ENCODE measurements around the gene ARF1. TPM values are rescaled to one million over a fixed set of nuclear protein-coding genes. Genes with fewer than 3 reads are reported as not detected.

Gene ARF1
- total RNA-seq, 1 experiment from 2014 or later: 330 TPM

DNA sequence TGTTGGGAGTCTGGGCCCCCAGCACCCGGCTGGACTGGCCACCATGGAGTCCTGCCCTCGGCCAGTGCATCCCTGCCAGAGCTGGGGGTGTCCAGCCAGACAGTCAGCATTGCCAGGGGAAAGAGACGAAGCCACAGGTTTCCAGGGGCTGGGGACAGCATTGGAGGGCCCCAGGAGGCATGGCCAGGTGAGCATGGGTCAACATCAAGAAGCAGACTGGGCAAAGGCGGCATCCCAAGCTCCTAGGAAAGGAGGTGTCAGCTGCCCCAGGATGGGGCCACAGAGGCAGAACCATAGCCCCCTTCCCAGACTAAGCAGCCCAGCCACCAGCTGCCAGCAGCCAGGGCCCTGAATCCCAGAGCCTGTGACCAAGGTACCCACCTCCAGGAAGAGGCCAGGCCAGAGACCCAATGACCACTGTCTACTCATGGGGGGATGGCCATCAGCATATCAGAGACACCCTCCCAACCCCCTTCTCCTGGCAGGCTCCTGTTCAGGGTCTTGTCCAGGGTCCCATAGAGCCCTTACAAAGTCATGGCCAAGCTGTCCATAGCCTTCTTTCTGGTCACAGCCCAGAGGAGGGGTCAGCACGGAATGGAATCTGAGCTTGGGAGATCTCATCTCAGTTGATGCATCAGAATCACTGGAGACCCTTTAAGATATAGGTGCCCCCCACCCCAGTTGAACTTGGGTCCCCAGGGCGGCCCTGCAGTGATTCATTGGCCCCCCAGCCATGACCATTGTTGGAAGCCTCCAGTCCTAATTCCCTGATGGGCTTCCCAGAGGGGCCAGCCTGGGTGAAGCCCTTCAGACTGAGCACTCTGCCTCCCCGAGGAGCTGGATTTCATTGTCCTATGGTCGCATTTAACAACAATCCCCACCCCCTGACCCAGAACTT is 43.3 kb upstream of the ARF1 start:
- no peak for DNase-seq (ENCODE audit: low spot score)
- Mint-ChIP-seq H3K27me3 (ENCODE audit: low read depth) (peaks cover 15% of the 10 kb centered on the region), H3K4me3 (0 out of 2 replicates have a peak overlapping the region, but pooled peaks have one; percentile 30), H3K4me1 (0 out of 2 replicates have a peak, but pooled peaks cover 2% of the 10 kb centered on the region), H3K36me3 (no peaks in the 10 kb centered on the region), H3K27ac (no peak overlapping the region), H3K9me3 (no peaks in the 10 kb centered on the region)
- ATAC-seq: no peak
- TF ChIP-seq MYBL2 (CRISPR knock-in tag; IDR thresholded peaks at IDR 0.05) (no peak), NR3C1 (CRISPR knock-in tag; conservative IDR thresholded peaks at IDR 0.05; ENCODE audit: low read depth) (no peak), GRHL2 (CRISPR knock-in tag; IDR thresholded peaks at IDR 0.05; ENCODE audit: insufficient replicate concordance, severe bottlenecking) (no peak), RORB (CRISPR knock-in tag; IDR thresholded peaks at IDR 0.05) (no peak), ELF4 (CRISPR knock-in tag; IDR thresholded peaks at IDR 0.05; ENCODE audit: low read depth) (no peak)
- TF ChIP-seq, protein P1, sequence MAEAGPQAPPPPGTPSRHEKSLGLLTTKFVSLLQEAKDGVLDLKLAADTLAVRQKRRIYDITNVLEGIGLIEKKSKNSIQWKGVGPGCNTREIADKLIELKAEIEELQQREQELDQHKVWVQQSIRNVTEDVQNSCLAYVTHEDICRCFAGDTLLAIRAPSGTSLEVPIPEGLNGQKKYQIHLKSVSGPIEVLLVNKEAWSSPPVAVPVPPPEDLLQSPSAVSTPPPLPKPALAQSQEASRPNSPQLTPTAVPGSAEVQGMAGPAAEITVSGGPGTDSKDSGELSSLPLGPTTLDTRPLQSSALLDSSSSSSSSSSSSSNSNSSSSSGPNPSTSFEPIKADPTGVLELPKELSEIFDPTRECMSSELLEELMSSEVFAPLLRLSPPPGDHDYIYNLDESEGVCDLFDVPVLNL (CRISPR knock-in tag; IDR thresholded peaks at IDR 0.05; ENCODE audit: borderline replicate concordance, low read depth): no peak
- TF ChIP-seq, protein P2, sequence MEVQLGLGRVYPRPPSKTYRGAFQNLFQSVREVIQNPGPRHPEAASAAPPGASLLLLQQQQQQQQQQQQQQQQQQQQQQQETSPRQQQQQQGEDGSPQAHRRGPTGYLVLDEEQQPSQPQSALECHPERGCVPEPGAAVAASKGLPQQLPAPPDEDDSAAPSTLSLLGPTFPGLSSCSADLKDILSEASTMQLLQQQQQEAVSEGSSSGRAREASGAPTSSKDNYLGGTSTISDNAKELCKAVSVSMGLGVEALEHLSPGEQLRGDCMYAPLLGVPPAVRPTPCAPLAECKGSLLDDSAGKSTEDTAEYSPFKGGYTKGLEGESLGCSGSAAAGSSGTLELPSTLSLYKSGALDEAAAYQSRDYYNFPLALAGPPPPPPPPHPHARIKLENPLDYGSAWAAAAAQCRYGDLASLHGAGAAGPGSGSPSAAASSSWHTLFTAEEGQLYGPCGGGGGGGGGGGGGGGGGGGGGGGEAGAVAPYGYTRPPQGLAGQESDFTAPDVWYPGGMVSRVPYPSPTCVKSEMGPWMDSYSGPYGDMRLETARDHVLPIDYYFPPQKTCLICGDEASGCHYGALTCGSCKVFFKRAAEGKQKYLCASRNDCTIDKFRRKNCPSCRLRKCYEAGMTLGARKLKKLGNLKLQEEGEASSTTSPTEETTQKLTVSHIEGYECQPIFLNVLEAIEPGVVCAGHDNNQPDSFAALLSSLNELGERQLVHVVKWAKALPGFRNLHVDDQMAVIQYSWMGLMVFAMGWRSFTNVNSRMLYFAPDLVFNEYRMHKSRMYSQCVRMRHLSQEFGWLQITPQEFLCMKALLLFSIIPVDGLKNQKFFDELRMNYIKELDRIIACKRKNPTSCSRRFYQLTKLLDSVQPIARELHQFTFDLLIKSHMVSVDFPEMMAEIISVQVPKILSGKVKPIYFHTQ (CRISPR knock-in tag; IDR thresholded peaks at IDR 0.05): no peak
- ChIA-PET POLR2A (no interaction called here), CTCF (interaction anchor here (1.5 kb wide), 1 partner anchor 35 kb away, joined by 7 read pairs; no protein-coding TSS in a partner anchor)

DNA sequence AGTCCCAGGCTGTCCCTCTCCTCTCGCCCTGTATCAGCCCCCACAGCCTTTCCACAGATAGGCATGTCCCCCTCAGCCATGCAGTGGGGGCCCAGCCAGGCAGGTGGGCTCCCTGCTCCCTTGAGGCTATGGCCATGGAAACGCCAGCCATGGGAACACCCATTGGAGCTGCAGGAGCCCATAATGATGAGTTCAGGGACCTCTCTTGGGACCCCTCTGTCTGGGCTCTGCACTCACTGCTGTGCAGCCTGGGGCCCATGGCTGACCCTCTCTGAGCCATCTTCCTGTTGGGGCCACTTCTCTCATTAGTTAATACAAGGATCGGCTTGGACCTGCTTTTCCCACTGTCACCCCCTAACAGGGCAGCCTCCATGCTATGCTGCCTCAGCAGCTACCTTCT is 42.5 kb upstream of the ARF1 start:
- no peak overlapping the region for H3K4me3 Mint-ChIP-seq
- H3K27me3 Mint-ChIP-seq (ENCODE audit: low read depth): peaks cover 16% of the 10 kb centered on the region
- ATAC-seq: no peak
- H3K9me3 Mint-ChIP-seq: no peaks in the 10 kb centered on the region
- CTCF ChIA-PET: interaction anchor here (1.0 to 1.5 kb wide), 2 partner anchors 34 to 36 kb away, joined by 3 to 7 read pairs; no protein-coding TSS in a partner anchor
- no peak overlapping the region for H3K27ac Mint-ChIP-seq
- DNase-seq (ENCODE audit: low spot score): no peak
- H3K4me1 Mint-ChIP-seq: peaks cover 3% of the 10 kb centered on the region; the same call in 1 of the 2 replicates
- POLR2A ChIA-PET: interaction anchor here (0.6 kb wide), 1 partner anchor 60 kb away, joined by 3 read pairs; no protein-coding TSS in a partner anchor
- H3K36me3 Mint-ChIP-seq: no peaks in the 10 kb centered on the region
- TF ChIP-seq, protein P3, sequence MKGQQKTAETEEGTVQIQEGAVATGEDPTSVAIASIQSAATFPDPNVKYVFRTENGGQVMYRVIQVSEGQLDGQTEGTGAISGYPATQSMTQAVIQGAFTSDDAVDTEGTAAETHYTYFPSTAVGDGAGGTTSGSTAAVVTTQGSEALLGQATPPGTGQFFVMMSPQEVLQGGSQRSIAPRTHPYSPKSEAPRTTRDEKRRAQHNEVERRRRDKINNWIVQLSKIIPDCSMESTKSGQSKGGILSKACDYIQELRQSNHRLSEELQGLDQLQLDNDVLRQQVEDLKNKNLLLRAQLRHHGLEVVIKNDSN (CRISPR knock-in tag; IDR thresholded peaks at IDR 0.05): no peak
- TF ChIP-seq, protein P4, sequence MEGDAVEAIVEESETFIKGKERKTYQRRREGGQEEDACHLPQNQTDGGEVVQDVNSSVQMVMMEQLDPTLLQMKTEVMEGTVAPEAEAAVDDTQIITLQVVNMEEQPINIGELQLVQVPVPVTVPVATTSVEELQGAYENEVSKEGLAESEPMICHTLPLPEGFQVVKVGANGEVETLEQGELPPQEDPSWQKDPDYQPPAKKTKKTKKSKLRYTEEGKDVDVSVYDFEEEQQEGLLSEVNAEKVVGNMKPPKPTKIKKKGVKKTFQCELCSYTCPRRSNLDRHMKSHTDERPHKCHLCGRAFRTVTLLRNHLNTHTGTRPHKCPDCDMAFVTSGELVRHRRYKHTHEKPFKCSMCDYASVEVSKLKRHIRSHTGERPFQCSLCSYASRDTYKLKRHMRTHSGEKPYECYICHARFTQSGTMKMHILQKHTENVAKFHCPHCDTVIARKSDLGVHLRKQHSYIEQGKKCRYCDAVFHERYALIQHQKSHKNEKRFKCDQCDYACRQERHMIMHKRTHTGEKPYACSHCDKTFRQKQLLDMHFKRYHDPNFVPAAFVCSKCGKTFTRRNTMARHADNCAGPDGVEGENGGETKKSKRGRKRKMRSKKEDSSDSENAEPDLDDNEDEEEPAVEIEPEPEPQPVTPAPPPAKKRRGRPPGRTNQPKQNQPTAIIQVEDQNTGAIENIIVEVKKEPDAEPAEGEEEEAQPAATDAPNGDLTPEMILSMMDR (IDR thresholded peaks at IDR 0.05): no peak
- TF ChIP-seq, protein P5, sequence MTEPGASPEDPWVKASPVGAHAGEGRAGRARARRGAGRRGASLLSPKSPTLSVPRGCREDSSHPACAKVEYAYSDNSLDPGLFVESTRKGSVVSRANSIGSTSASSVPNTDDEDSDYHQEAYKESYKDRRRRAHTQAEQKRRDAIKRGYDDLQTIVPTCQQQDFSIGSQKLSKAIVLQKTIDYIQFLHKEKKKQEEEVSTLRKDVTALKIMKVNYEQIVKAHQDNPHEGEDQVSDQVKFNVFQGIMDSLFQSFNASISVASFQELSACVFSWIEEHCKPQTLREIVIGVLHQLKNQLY (CRISPR knock-in tag; IDR thresholded peaks at IDR 0.05): no peak
- TF ChIP-seq, protein P6, sequence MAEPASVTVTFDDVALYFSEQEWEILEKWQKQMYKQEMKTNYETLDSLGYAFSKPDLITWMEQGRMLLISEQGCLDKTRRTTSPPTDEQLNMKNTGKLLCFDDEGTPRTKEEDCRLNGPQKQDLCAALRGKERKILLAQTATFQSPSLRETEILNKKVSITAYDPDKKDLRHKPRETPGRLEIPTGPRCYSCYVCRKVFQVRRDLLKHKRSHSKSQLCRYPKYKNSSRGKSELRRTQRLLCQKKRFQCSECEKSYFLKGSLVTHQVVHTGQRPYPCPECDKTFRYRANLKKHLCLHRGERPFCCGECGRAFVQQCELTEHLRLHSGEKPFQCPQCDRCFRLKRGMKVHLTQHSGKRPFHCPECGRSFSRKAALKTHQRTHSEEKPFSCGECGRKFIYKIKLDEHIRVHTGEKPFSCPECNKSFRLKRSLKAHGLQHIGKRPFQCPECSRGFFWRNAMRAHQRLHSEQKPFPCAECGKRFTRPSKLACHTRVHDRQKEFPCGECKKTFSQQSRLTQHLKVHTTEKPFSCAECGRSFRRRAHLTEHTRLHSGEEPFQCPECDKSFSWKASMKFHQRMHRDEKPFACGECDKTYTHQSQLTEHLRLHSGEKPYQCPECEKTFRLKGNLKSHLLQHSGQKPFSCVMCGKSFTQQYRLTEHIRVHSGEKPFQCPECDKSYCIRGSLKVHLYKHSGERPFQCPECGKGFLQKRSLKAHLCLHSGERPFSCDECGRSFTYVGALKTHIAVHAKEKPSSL (CRISPR knock-in tag; conservative IDR thresholded peaks at IDR 0.05): no peak
- no peak for TF ChIP-seq TP53 (CRISPR knock-in tag; IDR thresholded peaks at IDR 0.05)
- TF ChIP-seq, protein P7, sequence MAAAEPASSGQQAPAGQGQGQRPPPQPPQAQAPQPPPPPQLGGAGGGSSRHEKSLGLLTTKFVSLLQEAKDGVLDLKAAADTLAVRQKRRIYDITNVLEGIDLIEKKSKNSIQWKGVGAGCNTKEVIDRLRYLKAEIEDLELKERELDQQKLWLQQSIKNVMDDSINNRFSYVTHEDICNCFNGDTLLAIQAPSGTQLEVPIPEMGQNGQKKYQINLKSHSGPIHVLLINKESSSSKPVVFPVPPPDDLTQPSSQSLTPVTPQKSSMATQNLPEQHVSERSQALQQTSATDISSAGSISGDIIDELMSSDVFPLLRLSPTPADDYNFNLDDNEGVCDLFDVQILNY (CRISPR knock-in tag; IDR thresholded peaks at IDR 0.05): no peak
- TF ChIP-seq, protein P8, sequence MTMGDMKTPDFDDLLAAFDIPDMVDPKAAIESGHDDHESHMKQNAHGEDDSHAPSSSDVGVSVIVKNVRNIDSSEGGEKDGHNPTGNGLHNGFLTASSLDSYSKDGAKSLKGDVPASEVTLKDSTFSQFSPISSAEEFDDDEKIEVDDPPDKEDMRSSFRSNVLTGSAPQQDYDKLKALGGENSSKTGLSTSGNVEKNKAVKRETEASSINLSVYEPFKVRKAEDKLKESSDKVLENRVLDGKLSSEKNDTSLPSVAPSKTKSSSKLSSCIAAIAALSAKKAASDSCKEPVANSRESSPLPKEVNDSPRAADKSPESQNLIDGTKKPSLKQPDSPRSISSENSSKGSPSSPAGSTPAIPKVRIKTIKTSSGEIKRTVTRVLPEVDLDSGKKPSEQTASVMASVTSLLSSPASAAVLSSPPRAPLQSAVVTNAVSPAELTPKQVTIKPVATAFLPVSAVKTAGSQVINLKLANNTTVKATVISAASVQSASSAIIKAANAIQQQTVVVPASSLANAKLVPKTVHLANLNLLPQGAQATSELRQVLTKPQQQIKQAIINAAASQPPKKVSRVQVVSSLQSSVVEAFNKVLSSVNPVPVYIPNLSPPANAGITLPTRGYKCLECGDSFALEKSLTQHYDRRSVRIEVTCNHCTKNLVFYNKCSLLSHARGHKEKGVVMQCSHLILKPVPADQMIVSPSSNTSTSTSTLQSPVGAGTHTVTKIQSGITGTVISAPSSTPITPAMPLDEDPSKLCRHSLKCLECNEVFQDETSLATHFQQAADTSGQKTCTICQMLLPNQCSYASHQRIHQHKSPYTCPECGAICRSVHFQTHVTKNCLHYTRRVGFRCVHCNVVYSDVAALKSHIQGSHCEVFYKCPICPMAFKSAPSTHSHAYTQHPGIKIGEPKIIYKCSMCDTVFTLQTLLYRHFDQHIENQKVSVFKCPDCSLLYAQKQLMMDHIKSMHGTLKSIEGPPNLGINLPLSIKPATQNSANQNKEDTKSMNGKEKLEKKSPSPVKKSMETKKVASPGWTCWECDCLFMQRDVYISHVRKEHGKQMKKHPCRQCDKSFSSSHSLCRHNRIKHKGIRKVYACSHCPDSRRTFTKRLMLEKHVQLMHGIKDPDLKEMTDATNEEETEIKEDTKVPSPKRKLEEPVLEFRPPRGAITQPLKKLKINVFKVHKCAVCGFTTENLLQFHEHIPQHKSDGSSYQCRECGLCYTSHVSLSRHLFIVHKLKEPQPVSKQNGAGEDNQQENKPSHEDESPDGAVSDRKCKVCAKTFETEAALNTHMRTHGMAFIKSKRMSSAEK (CRISPR knock-in tag; IDR thresholded peaks at IDR 0.05; ENCODE audit: borderline replicate concordance): no peak

Data from WTC11 (cell line).